Fibroblast of mammary gland (primary cell): ENCODE data around the gene PDE6A.
"Not testable (repeated sequence)": the region's sequence is repeated elsewhere in the genome, so short reads cannot be mapped to it uniquely, and the experiment has no call there.

Experiments
- DNase-seq: peaks from one replicate; pipeline ENCODE4 v3.0.0-alpha.2; 2010; ENCODE audit warnings: low read depth
- H3K4me3 ChIP-seq: 2 replicates; pipeline ENCODE4 v1.5.1; 2011; ENCODE audit warnings: low read depth, mild to moderate bottlenecking, low read length, moderate library complexity; ENCODE audit not compliant: control insufficient read depth
- TF ChIP-seq, protein P1 (sequence below): conservative IDR thresholded peaks from 2 replicates; pipeline ENCODE4 v1.5.1; 2011; ENCODE audit warnings: low read depth, low read length, inconsistent platforms; ENCODE audit not compliant: control insufficient read depth, insufficient read depth

Gene PDE6A

DNA sequence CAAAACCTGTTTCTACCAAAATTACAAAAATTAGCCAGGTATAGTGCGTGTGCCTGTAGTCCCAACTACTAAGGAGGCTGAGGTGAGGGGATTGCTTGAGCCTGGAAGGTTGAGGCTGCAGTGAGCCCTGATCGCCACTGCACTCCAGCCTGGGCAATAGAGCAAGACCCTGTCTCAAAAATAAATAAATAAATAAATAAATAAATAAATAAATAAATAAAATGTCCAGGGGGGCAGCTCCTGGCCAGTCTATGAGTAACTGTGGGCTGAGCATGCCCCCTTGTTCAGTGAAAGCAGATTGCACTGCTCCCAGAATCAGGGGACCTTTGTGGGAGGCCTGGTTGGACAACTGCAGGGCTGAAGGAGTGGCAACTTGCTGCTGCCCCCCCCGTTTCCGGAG is 62.7 kb downstream of the PDE6A start:
- DNase-seq, result no peak
- TF ChIP-seq, protein P1, sequence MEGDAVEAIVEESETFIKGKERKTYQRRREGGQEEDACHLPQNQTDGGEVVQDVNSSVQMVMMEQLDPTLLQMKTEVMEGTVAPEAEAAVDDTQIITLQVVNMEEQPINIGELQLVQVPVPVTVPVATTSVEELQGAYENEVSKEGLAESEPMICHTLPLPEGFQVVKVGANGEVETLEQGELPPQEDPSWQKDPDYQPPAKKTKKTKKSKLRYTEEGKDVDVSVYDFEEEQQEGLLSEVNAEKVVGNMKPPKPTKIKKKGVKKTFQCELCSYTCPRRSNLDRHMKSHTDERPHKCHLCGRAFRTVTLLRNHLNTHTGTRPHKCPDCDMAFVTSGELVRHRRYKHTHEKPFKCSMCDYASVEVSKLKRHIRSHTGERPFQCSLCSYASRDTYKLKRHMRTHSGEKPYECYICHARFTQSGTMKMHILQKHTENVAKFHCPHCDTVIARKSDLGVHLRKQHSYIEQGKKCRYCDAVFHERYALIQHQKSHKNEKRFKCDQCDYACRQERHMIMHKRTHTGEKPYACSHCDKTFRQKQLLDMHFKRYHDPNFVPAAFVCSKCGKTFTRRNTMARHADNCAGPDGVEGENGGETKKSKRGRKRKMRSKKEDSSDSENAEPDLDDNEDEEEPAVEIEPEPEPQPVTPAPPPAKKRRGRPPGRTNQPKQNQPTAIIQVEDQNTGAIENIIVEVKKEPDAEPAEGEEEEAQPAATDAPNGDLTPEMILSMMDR, result no peak
- H3K4me3 ChIP-seq, result no peak overlapping the region

DNA sequence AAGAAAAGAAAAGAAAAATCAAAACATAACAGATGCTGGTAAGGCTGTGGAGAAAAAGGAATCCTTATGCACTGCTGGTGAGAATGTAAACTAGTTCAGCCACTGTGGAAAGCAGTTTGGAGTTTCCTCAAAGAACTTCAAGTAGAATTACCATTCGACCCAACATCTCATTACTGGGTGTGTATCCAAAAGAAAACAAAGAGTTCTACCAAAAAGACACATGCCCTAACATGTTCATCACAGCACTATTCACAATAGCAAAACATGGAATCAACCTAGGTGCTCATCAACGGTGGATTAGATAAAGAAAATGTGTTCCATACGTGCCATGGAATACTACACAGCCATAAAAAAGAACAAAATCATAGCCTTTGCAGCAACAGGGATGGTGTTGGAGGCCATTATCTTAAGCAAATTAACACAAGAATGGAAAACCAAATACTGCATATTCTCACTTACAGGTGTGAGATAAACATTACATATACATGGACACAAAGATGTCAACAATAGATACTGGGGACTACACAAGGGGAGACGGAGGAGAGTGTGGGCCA is 63.4 kb downstream of the PDE6A start:
- H3K4me3 ChIP-seq, result no peak overlapping the region
- no peak for DNase-seq
- TF ChIP-seq, protein P1, result no peak

DNA sequence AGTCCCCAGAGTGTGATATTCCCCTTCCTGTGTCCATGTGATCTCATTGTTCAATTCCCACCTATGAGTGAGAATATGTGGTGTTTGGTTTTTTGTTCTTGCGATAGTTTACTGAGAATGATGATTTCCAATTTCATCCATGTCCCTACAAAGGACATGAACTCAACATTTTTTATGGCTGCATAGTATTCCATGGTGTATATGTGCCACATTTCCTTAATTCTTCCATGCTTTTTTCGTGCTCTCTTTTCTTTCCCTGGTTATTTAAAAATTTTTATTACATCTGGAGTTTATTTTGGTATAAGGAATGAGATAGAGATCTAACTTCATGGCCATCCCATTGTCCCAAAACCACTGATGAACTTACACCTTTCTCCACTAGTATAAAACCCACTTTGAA is 65.0 kb downstream of the PDE6A start:
- DNase-seq, H3K4me3 ChIP-seq: not testable (repeated sequence)

DNA sequence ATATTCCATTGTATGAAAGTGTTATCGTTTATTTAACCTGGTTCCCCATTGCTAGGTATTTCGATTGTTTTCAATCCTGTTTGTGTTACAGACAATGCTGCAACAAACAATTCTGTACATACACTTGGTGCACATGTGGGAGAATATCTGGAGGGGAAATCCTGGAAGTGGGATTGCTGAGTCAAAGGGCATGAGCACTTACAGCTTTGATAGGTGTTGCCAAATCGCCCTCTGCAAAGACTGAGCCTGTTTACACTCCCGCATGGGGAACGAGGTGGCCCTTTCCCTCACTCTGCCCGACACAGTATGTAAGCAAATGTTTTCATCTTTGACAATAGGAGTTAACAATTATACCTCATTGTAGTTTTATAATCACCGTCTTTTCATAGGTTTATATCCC is 66.2 kb downstream of the PDE6A start:
- no peak overlapping the region for H3K4me3 ChIP-seq
- TF ChIP-seq, protein P1, result no peak
- DNase-seq, result peak; percentile 21

DNA sequence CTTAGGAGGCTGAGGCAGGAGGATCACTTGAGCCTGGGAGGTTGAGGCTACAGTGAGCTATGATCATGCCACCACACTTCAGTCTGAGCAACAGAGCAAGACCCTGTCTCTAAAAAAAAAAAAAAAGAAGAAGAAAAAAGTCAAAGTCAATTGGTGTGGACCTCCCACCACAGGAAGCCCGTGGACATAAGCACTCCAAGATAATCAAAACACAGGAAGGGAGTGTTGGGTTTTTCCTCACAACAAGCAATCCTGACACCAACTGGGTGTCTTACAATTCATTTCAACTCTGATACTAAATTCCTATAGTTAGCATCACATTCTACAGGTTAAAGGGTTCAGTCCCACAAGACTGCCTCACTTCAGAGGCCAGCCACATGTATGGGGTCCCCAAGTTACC is 70.7 kb downstream of the PDE6A start:
- DNase-seq, result no peak
- no peak overlapping the region for H3K4me3 ChIP-seq
- TF ChIP-seq, protein P1, result no peak

DNA sequence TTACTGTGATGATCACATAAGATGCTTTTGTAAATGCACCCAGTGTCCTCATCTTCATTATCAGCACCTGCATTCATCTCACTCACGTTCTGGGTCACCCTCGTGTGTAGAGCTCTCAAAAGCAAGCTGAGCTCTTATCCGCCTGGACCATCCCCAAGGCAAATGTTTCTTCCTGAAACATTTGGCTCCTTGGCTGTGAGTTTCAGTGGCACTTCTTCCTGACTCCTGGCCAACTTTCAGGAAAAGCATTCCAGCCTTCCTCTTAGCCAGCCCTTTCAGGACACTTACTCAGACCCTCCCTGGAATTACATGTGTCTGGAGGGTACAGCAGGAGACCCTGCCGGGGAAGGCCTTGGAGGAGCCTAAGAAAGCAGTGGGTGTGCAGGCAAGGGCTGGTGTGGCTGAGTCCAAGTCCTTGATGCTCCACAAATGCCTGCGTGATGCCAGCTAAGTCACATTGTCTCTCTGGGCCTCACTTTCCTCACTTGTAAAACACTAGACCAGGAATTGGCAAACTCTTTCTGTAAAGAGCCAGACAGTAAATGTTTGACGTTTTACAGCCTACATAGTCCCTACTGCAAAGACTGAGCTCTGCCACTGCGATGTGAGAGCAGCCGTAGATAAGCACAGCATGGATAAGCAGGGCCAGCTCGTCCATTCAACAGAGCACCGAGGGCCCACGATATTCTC is 72.1 kb downstream of the PDE6A start:
- no peak overlapping the region for H3K4me3 ChIP-seq
- TF ChIP-seq, protein P1, result no peak
- no peak for DNase-seq

DNA sequence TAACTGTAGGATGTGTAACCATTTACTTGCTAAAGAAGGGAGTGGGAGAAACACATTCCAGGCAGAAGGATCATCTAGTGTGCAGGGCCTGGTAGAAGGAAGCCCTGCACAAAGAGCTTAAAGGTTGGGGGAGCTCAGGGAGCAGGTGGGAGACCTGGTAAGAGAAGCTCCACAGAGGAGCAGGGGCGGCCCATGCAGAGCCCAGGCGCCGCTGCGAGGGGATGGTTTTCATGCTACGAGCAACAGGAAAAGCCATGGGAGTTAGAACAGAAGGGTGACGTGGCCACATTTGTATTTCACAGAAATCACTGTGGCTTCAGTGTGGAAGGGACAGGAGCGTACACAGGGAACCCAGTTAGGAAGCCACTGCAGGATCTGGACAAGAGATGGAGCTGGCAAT is 73.1 kb downstream of the PDE6A start:
- DNase-seq, result no peak

More for the DNA sequence above, 73.1 kb downstream of the PDE6A start:
- H3K4me3 ChIP-seq, result no peak overlapping the region
- TF ChIP-seq, protein P1, result no peak
